ENCODE results near the gene EHBP1L1. TPM values are rescaled to one million over a fixed set of nuclear protein-coding genes. Genes with fewer than 3 reads are reported as not detected.

EHBP1L1 gene
- total RNA-seq, 2 donors from 2014 or later = 20.5 to 85.3 TPM

GRCh38 chr11:65620666-65621065, 44.8 kb downstream of the EHBP1L1 start:
- no peaks in the 10 kb centered on the region for H3K9me3 ChIP-seq
- H3K4me1 ChIP-seq = peaks cover 0 to 18% of the 10 kb centered on the region in 2 donors
- no peak overlapping the region for H3K27ac ChIP-seq
- no peak for DNase-seq (ENCODE audit: low spot score)
- no peak overlapping the region for H3K4me3 ChIP-seq
- peaks cover 66% of the 10 kb centered on the region for H3K36me3 ChIP-seq
- no peaks in the 10 kb centered on the region for H3K27me3 ChIP-seq
- TF ChIP-seq CTCF (IDR thresholded peaks at IDR 0.05) = no peak

- H3K4me3 ChIP-seq = no peak overlapping the region
- no peak overlapping the region for H3K27ac ChIP-seq
- H3K4me1 ChIP-seq = peaks cover 0 to 18% of the 10 kb centered on the region in 2 donors
- no peak for TF ChIP-seq CTCF (IDR thresholded peaks at IDR 0.05)
- H3K27me3 ChIP-seq = no peaks in the 10 kb centered on the region
- DNase-seq (ENCODE audit: low spot score) = no peak
- no peaks in the 10 kb centered on the region for H3K9me3 ChIP-seq
- peaks cover 72% of the 10 kb centered on the region for H3K36me3 ChIP-seq
Observed at GRCh38 chr11:65621460-65621859, 45.6 kb downstream of the EHBP1L1 start.

- DNase-seq (ENCODE audit: low spot score) = no peak
- Histone ChIP-seq H3K27me3 (no peaks in the 10 kb centered on the region), H3K27ac (no peak overlapping the region), H3K4me3 (no peak overlapping the region), H3K9me3 (no peaks in the 10 kb centered on the region), H3K4me1 (peaks cover 0 to 13% of the 10 kb centered on the region in 2 donors), H3K36me3 (peaks cover 77% of the 10 kb centered on the region)
- TF ChIP-seq CTCF (IDR thresholded peaks at IDR 0.05) = no peak
Observed at GRCh38 chr11:65622011-65622410, 46.2 kb downstream of the EHBP1L1 start.

GRCh38 chr11:65623177-65623576, 47.3 kb downstream of the EHBP1L1 start:
- no peaks in the 10 kb centered on the region for H3K9me3 ChIP-seq
- H3K27ac ChIP-seq = no peak overlapping the region
- no peak for TF ChIP-seq CTCF (IDR thresholded peaks at IDR 0.05)
- no peaks in the 10 kb centered on the region for H3K27me3 ChIP-seq
- no peak overlapping the region for H3K4me3 ChIP-seq
- peaks cover 79% of the 10 kb centered on the region for H3K36me3 ChIP-seq
- peaks cover 0 to 9% of the 10 kb centered on the region in 2 donors for H3K4me1 ChIP-seq
- DNase-seq (ENCODE audit: low spot score) = no peak

GRCh38 chr11:65623852-65624616, 48.2 kb downstream of the EHBP1L1 start:
- H3K9me3 ChIP-seq = no peaks in the 10 kb centered on the region
- no peak for TF ChIP-seq CTCF (IDR thresholded peaks at IDR 0.05)
- no peak overlapping the region for H3K4me3 ChIP-seq
- H3K36me3 ChIP-seq = peaks cover 79% of the 10 kb centered on the region
- H3K27ac ChIP-seq = no peak overlapping the region
- H3K27me3 ChIP-seq = no peaks in the 10 kb centered on the region
- DNase-seq (ENCODE audit: low spot score) = no peak
- peaks cover 0 to 9% of the 10 kb centered on the region in 2 donors for H3K4me1 ChIP-seq

All from right atrium auricular region (tissue), 2 donors.